ENCODE data around the gene TMEM150A.

Gene TMEM150A

DNA sequence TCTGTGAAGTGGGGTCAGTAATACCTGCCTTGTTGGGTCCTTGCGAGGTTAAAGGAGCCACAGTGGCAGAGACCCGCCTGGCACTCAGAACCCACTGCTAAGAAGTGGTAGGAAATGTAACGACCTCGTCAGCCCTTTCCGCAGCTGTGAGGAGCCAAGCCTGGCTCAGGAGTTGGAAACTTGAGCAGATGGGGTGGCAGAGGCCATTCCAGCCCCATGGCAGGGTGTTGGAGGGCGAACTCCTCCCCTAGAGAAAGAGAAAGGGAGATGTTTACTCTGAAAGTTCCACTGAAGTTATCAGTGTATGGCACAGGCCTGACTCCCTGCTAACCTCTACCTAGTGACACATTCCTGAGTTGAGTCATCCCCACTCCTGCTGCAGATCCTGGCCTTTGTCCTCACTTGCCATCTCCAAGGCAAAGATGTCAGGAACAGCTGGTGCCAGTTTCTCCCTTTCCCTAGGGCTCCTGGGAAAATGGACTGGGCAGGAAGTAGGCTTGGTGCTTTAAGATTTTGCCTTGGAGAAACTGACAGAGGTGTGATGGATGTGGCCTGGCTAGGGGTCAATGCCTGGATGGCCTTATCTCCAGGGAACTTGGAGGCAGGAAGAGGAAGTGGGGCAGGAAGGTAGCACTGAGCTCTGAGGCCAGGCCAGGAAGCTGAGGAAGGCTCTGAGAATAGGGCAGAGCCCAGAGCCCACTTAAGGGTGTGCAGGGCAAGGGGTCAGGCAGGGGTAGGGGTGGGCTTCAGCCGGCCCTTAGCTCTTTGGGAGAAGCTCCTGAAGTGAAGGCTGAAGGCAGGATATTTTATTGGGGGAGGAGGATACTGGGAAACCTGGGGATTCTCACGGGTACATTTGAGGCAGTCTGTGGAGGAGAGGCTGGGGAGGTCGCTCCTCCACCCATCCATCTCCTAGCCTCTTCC is 17.4 kb downstream of the TMEM150A start:
- Histone ChIP-seq H3K4me1 (ENCODE audit: control insufficient read depth, insufficient read depth, low read length) (peaks cover 1% of the 10 kb centered on the region), H3K36me3 (ENCODE audit: control insufficient read depth, insufficient read depth, low read length) (no peaks in the 10 kb centered on the region), H3K9me3 (ENCODE audit: control insufficient read depth, low read length) (no peaks in the 10 kb centered on the region), H3K27me3 (ENCODE audit: control insufficient read depth, insufficient read depth, low read length, poor library complexity, severe bottlenecking) (peaks cover 35% of the 10 kb centered on the region), H3K27ac (ENCODE audit: insufficient read depth, low read depth, low read length, poor library complexity, severe bottlenecking) (no peak overlapping the region), H3K4me3 (ENCODE audit: insufficient read depth, low read depth, low read length) (peak overlapping the region; percentile 10)
- WGBS, 2 experiments: 77 to 78% methylated on average over 9 of the region's 9 CpGs

DNA sequence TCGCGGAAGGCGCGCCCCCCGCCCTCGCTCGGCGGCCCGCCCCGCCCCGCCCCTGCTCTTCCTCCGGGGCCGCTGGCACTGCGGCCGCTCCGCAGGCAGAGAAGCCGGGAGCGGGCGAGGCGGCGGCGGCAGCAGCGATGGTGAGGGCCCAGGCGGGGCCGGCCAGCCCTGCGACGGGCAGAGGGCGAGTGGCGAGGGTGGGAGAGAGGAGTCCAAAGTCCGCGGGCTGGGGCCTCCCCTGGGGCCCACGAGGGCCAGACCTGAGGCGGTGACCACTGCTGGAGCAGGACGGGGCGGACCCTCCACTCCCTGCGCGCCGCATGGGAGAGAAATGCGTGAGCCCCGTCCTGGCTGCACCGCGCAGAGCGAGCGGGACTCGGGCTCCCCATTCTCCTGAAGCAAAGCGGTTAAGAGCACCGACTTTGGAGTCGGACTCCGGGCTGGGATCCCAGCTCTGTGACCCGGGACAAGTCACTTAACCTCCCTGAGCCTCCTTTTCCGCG is 18.1 kb downstream of the TMEM150A start, which contains the start of gene VAMP5:
VAMP5 (plus strand) TSS at position 78 of the 503 bp plus-strand sequence; CDS start at position 138, 60 bp downstream.
- 52 to 54% methylated on average over 52 of the region's 52 CpGs for WGBS, 2 experiments
- peaks cover 35% of the 10 kb centered on the region for H3K27me3 ChIP-seq (ENCODE audit: control insufficient read depth, insufficient read depth, low read length, poor library complexity, severe bottlenecking)
- no peak within 1 kb of the TSS for H3K27ac ChIP-seq (ENCODE audit: insufficient read depth, low read depth, low read length, poor library complexity, severe bottlenecking)
- H3K36me3 ChIP-seq (ENCODE audit: control insufficient read depth, insufficient read depth, low read length): no peaks in the 10 kb centered on the region
- no peaks in the 10 kb centered on the region for H3K9me3 ChIP-seq (ENCODE audit: control insufficient read depth, low read length)
- H3K4me3 ChIP-seq (ENCODE audit: insufficient read depth, low read depth, low read length): peak within 1 kb of the TSS; percentile 10
- H3K4me1 ChIP-seq (ENCODE audit: control insufficient read depth, insufficient read depth, low read length): peaks cover 9% of the 10 kb centered on the region

DNA sequence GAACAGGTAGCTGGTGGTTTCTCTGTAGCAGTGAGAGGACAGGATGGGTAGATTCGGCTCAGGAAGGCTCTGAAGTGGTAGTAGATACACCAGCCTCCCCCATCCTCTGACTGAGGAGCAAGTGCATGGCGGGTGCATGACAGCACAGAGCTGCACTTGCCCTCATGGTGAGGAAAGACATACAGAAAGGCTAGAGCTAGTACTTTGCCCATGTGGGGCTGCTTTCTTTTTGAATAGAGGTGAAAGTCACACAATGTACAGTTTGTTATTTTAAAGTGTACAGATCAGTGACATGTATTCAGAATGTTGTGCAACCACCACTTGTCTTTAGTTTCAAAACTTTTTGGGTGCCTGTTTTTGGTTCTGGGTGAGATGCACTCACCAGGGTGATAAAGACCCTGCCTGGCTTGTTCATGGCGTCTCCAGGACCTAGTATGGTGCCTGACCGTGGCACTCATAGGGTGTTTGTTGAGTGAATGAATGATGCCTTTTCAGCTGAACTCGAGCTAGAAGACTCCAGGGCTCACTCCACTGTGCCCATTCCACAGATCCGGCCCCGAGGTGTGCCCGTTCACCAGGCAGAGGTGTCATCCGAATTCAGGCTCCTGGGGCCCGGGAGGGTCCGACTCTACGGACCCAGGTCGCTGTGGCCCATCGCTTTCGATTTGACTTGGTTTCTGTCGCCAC is 18.7 kb downstream of the TMEM150A start:
- 70 to 72% methylated on average over 16 of the region's 16 CpGs for WGBS, 2 experiments
- Histone ChIP-seq H3K4me1 (ENCODE audit: control insufficient read depth, insufficient read depth, low read length) (peaks cover 15% of the 10 kb centered on the region), H3K36me3 (ENCODE audit: control insufficient read depth, insufficient read depth, low read length) (no peaks in the 10 kb centered on the region), H3K9me3 (ENCODE audit: control insufficient read depth, low read length) (no peaks in the 10 kb centered on the region), H3K27ac (ENCODE audit: insufficient read depth, low read depth, low read length, poor library complexity, severe bottlenecking) (no peak overlapping the region), H3K4me3 (ENCODE audit: insufficient read depth, low read depth, low read length) (no peak overlapping the region), H3K27me3 (ENCODE audit: control insufficient read depth, insufficient read depth, low read length, poor library complexity, severe bottlenecking) (peaks cover 35% of the 10 kb centered on the region)

DNA sequence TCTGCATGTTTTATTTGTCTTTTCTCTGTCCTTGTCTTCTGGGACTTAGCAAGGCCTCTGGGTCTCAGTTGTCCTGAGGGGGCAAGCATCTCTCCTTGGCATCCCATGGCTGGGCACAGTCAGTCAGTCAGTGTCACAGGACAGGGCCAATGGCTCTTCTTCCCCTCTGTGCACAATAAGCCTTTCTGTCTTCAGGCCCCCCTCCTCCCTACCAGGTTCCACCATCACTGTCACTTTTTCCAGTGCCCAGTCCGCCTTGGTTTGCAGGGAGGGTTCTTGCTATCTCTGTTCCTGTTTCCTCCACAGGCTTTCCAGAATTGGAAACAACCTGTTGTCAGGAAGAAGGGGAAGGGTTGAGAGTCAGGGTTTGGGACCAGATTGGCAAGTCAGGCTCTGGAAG is 20.0 kb downstream of the TMEM150A start:
- 85 to 91% methylated on average over 1 of the region's 1 CpG for whole genome bisulfite sequencing, 2 experiments
- Histone ChIP-seq H3K27ac (ENCODE audit: insufficient read depth, low read depth, low read length, poor library complexity, severe bottlenecking) (no peak overlapping the region), H3K9me3 (ENCODE audit: control insufficient read depth, low read length) (no peaks in the 10 kb centered on the region), H3K4me1 (ENCODE audit: control insufficient read depth, insufficient read depth, low read length) (peaks cover 27% of the 10 kb centered on the region), H3K4me3 (ENCODE audit: insufficient read depth, low read depth, low read length) (no peak overlapping the region), H3K27me3 (ENCODE audit: control insufficient read depth, insufficient read depth, low read length, poor library complexity, severe bottlenecking) (peaks cover 39% of the 10 kb centered on the region), H3K36me3 (ENCODE audit: control insufficient read depth, insufficient read depth, low read length) (no peaks in the 10 kb centered on the region)

DNA sequence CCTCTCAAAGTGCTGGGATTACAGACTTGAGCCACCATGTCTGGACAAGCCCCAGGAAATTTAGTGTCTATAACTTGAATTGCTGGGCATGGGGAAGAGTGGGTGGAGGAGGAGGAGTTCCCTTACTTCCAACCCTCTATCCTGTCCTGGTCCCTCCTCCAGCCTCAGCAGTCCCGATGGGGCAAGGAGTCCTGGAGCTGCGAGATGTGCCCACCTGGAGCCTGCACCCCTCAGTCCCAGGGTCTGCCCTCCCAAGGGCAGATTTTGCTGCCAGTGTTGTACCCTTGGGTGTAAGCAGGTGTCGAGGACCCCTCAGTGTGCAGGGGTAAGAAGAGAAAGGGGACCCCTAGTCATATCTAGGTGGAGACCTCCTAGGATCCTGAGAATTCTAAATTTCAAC is 22.3 kb downstream of the TMEM150A start:
- H3K9me3 ChIP-seq (ENCODE audit: control insufficient read depth, low read length): no peaks in the 10 kb centered on the region
- peaks cover 27% of the 10 kb centered on the region for H3K4me1 ChIP-seq (ENCODE audit: control insufficient read depth, insufficient read depth, low read length)
- H3K27me3 ChIP-seq (ENCODE audit: control insufficient read depth, insufficient read depth, low read length, poor library complexity, severe bottlenecking): peaks cover 32% of the 10 kb centered on the region
- no peak overlapping the region for H3K27ac ChIP-seq (ENCODE audit: insufficient read depth, low read depth, low read length, poor library complexity, severe bottlenecking)
- no peaks in the 10 kb centered on the region for H3K36me3 ChIP-seq (ENCODE audit: control insufficient read depth, insufficient read depth, low read length)
- 85 to 90% methylated on average over 3 of the region's 3 CpGs for WGBS, 2 experiments
- no peak overlapping the region for H3K4me3 ChIP-seq (ENCODE audit: insufficient read depth, low read depth, low read length)

DNA sequence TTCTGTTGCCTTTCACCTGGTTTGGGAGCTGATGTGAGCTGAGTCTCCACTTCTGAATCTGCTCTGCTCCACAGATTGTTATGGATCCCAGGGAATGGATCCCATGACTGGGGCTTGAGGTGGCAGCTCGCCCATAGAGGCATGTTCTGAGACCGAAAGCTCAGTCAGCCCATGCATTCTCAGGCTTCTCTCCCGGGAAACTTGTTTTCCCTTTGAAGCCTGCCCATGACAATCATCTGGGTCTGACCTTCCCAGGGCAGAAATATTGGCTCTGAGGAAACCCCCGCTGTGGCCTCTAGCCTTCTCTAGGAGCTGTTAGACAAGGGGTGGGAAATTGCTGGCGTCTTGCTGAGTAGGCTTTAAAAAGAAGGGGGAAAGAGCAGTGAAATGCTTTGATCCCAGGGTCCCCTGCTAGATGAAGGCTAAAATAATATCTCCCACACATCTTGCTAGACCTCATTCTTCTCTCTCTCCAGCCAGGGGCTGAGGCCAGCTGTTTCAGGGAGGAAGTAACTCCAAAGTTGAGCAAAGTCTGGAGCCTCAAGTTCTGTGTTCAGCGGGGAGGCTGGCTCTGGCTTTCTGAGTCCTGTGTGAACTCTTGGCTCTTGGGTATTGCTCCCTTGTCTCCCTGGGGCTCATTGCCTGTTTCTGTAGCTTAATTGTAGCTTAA is 23.1 kb downstream of the TMEM150A start:
- Histone ChIP-seq H3K4me3 (ENCODE audit: insufficient read depth, low read depth, low read length) (no peak overlapping the region), H3K4me1 (ENCODE audit: control insufficient read depth, insufficient read depth, low read length) (peaks cover 27% of the 10 kb centered on the region), H3K27ac (ENCODE audit: insufficient read depth, low read depth, low read length, poor library complexity, severe bottlenecking) (peak overlapping the region; percentile 52), H3K36me3 (ENCODE audit: control insufficient read depth, insufficient read depth, low read length) (no peaks in the 10 kb centered on the region), H3K9me3 (ENCODE audit: control insufficient read depth, low read length) (no peaks in the 10 kb centered on the region), H3K27me3 (ENCODE audit: control insufficient read depth, insufficient read depth, low read length, poor library complexity, severe bottlenecking) (peaks cover 24% of the 10 kb centered on the region)
- 19 to 27% methylated on average over 6 of the region's 6 CpGs for WGBS, 2 experiments

DNA sequence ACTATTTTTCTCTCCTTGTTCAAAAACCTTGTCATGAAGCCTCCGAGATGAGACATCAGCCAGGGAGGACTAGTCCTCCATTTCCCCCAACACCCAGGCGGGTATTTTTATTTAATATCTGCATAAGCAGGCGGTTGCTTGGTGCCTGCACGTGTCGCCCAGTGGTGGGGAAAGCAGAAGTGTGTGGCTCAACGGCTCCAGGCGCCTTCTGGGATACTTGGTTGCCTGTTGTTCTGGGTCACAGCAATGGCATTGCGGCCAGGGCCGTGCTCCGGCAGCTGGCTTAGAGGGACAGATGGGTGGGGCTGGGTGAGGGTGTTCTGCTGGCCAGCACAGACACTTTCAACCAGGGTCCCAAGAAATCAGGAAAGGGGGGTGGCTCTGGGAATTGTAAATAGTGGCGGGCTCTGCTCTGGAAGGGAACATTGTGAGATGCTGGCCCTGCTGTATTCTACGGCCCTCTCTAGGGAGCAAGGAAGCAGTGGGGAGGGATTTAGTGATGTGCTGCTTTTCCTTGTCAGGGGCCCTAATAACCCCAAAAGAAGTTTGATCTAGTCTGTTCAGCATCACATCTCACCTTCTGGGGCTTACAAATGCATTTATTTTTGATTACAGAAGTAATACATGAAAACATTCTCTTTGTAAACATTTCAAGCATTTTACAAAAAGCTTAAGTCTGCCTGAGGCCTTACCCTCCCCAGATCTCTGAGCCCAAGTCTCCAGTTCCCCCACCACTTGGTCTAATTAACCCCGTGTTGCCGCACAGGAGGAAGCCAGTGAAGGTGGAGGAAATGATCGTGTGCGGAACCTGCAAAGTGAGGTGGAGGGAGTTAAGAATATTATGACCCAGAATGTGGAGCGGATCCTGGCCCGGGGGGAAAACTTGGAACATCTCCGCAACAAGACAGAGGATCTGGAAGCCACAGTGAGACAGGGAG is 24.0 kb downstream of the TMEM150A start:
- H3K27me3 ChIP-seq (ENCODE audit: control insufficient read depth, insufficient read depth, low read length, poor library complexity, severe bottlenecking): peaks cover 15% of the 10 kb centered on the region
- peak overlapping the region; percentile 39 for H3K27ac ChIP-seq (ENCODE audit: insufficient read depth, low read depth, low read length, poor library complexity, severe bottlenecking)
- WGBS, 2 experiments: 64 to 65% methylated on average over 19 of the region's 19 CpGs

DNA sequence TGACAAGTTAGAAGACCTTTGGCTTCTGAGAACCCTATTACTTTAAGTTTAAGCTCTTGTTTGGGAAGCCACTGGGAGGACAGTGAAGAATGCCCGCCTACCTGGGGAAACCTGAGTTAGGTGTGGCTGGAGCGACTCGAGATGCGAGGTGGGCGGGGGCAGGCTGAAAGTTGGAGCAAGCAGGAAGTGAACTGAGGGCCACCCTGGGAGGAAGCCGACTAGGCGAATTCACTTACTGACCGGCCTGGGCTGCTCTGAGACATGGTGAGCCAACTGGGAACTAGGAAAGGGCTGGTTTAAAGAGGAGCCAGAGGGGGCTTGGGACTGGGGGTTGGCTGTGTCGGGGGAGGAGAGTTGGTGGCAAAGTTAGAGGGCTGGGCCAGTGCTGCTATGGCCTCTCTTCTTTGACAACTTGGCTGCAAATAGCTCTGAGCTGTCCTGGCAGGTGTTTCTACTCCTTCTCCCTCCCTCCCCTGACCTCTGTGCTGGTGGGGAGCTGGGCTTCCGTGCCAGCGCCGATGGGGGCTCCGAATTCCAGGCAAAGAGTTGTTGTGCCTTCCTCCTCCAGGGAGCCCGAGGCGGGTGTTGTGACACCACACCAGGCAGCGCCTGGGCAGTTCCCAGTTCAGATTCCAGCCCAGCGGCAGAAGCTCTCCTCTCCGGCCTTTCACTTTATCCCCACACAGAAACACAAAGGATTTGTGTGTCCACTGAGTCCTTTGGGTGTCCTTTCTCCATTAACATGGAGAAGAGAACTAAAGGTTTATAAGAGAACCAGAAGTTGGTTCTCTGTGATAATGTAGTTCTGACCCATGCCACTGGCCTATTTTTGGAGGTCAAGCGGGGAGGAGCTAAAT is 24.9 kb downstream of the TMEM150A start, which contains the start of gene VAMP8:
VAMP8 (plus strand) TSS at position 201 of the 857 bp plus-strand sequence; CDS start at position 262, 61 bp downstream.
- peaks cover 27% of the 10 kb centered on the region for H3K4me1 ChIP-seq (ENCODE audit: control insufficient read depth, insufficient read depth, low read length)
- no peaks in the 10 kb centered on the region for H3K9me3 ChIP-seq (ENCODE audit: control insufficient read depth, low read length)
- H3K36me3 ChIP-seq (ENCODE audit: control insufficient read depth, insufficient read depth, low read length): no peaks in the 10 kb centered on the region
- peaks cover 9% of the 10 kb centered on the region for H3K27me3 ChIP-seq (ENCODE audit: control insufficient read depth, insufficient read depth, low read length, poor library complexity, severe bottlenecking)
- no peak within 1 kb of the TSS for H3K27ac ChIP-seq (ENCODE audit: insufficient read depth, low read depth, low read length, poor library complexity, severe bottlenecking)
- H3K4me3 ChIP-seq (ENCODE audit: insufficient read depth, low read depth, low read length): no peak within 1 kb of the TSS
- 23 to 24% methylated on average over 19 of the region's 19 CpGs for WGBS, 2 experiments

More for the DNA sequence above, 24.0 kb downstream of the TMEM150A start:
- Histone ChIP-seq H3K36me3 (ENCODE audit: control insufficient read depth, insufficient read depth, low read length) (no peaks in the 10 kb centered on the region), H3K4me1 (ENCODE audit: control insufficient read depth, insufficient read depth, low read length) (peaks cover 27% of the 10 kb centered on the region), H3K9me3 (ENCODE audit: control insufficient read depth, low read length) (no peaks in the 10 kb centered on the region), H3K4me3 (ENCODE audit: insufficient read depth, low read depth, low read length) (no peak overlapping the region)

Data from ectodermal cell (in vitro differentiated cells).